Gastrocnemius medialis (tissue), 4 donors: ENCODE measurements around the gene ZNF397.

Experiments
- CTCF ChIP-seq, 5 experiments: fragments of 450-650 bp in 3 of 5; fragments of 200-600 bp in 2 of 5; sonication (generic) in 2 of 5; IDR thresholded peaks in 4 of 5; conservative IDR thresholded peaks in 1 of 5; 1 replicate in 4 of 5; 2 replicates in 1 of 5; pipeline ENCODE4 v1.5.1; 2016 to 2019; ENCODE audit warnings: antibody characterized with exemption in 5 of 5, mild to moderate bottlenecking in 3 of 5, moderate library complexity in 3 of 5
- POLR2A ChIP-seq, 2 donors: fragments of 450-650 bp; IDR thresholded peaks; one replicate each; pipeline ENCODE4 v1.6.1; 2017; ENCODE audit warnings: antibody characterized with exemption in 2 of 2, mild to moderate bottlenecking in 2 of 2, moderate library complexity in 2 of 2

GRCh38 chr18:35268821-35269220 is 28.0 kb downstream of the ZNF397 start:
- TF ChIP-seq CTCF (IDR thresholded peaks at IDR 0.05 in 4 of 5, conservative IDR thresholded peaks at IDR 0.05 in 1 of 5): no peak
- no peak for TF ChIP-seq POLR2A (IDR thresholded peaks at IDR 0.05)
